Peyer's patch (tissue), 4 donors: ENCODE results near the gene HNF1A. TPM values are rescaled to one million over a fixed set of nuclear protein-coding genes. Genes with fewer than 3 reads are reported as not detected.

ENCODE experiments used
- DNase-seq, 3 donors: peaks; one replicate each; pipeline ENCODE4 v3.0.0-alpha.2; 2017 to 2019
- H3K27ac ChIP-seq, 4 donors: fragments of 200-600 bp; sonication (generic); one replicate each; pipeline ENCODE4 v1.5.1; 2016 to 2019
- H3K27me3 ChIP-seq, 2 donors: fragments of 200-600 bp; sonication (generic); one replicate each; pipeline ENCODE4 v1.5.1; 2019
- H3K36me3 ChIP-seq, 3 donors: fragments of 200-600 bp; sonication (generic); one replicate each; pipeline ENCODE4 v1.5.1; 2016 to 2019
- H3K4me1 ChIP-seq, 4 donors: fragments of 200-600 bp; sonication (generic); one replicate each; pipeline ENCODE4 v1.5.1; 2016 to 2019
- H3K4me3 ChIP-seq, 4 donors: fragments of 200-600 bp; sonication (generic); 1 replicate in 3 of 4; 2 replicates in 1 of 4; pipeline ENCODE4 v1.5.1; 2016 to 2019; ENCODE audit warnings: mild to moderate bottlenecking in 1 of 4
- H3K9me3 ChIP-seq, 4 donors: fragments of 200-600 bp; sonication (generic); one replicate each; pipeline ENCODE4 v1.5.1; 2016 to 2019; ENCODE audit warnings: mild to moderate bottlenecking in 1 of 4
- POLR2A ChIP-seq, 2 donors: fragments of 450-650 bp; IDR thresholded peaks; one replicate each; pipeline ENCODE4 v1.5.1; 2017; ENCODE audit warnings: antibody characterized with exemption in 2 of 2, mild to moderate bottlenecking in 2 of 2, moderate library complexity in 2 of 2
- total RNA-seq, 4 donors: library from RNA; depleted of rRNA; stranded (reverse); fragments of >200 nt; gene quantifications; one replicate each; pipeline ENCODE4 v1.1.0, GENCODE V29; 2016
- TF ChIP-seq, protein P1 (sequence below), 6 experiments: fragments of 450-650 bp in 4 of 6; fragments of 200-600 bp in 2 of 6; sonication (generic) in 1 of 6; IDR thresholded peaks; one replicate each; pipeline ENCODE4 v1.5.1; 2017 to 2019; ENCODE audit warnings: antibody characterized with exemption in 6 of 6, mild to moderate bottlenecking in 3 of 6, moderate library complexity in 1 of 6

Gene HNF1A
- total RNA-seq, 4 donors from 2014 or later = 15.7 to 93.6 (median 57.0) TPM

GRCh38 chr12:120950807-120951206, 27.5 kb upstream of the HNF1A start:
- H3K9me3 ChIP-seq = no peaks in the 10 kb centered on the region
- H3K36me3 ChIP-seq = no peaks in the 10 kb centered on the region
- no peaks in the 10 kb centered on the region for H3K27me3 ChIP-seq
- DNase-seq = no peak
- H3K4me3 ChIP-seq = no peak overlapping the region
- TF ChIP-seq, protein P1, sequence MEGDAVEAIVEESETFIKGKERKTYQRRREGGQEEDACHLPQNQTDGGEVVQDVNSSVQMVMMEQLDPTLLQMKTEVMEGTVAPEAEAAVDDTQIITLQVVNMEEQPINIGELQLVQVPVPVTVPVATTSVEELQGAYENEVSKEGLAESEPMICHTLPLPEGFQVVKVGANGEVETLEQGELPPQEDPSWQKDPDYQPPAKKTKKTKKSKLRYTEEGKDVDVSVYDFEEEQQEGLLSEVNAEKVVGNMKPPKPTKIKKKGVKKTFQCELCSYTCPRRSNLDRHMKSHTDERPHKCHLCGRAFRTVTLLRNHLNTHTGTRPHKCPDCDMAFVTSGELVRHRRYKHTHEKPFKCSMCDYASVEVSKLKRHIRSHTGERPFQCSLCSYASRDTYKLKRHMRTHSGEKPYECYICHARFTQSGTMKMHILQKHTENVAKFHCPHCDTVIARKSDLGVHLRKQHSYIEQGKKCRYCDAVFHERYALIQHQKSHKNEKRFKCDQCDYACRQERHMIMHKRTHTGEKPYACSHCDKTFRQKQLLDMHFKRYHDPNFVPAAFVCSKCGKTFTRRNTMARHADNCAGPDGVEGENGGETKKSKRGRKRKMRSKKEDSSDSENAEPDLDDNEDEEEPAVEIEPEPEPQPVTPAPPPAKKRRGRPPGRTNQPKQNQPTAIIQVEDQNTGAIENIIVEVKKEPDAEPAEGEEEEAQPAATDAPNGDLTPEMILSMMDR (IDR thresholded peaks at IDR 0.05) = no peak
- no peak for TF ChIP-seq POLR2A (IDR thresholded peaks at IDR 0.05)
- H3K27ac ChIP-seq = no peak overlapping the region
- no peaks in the 10 kb centered on the region for H3K4me1 ChIP-seq

GRCh38 chr12:120955232-120955631, 23.1 kb upstream of the HNF1A start:
- Histone ChIP-seq H3K36me3 (no peaks in the 10 kb centered on the region), H3K9me3 (no peaks in the 10 kb centered on the region), H3K27me3 (no peaks in the 10 kb centered on the region), H3K27ac (peak overlapping the region in 1 of 4 donors; percentile 43), H3K4me1 (peaks cover 0 to 25% (median 2%) of the 10 kb centered on the region in 4 donors), H3K4me3 (no peak overlapping the region)
- TF ChIP-seq, protein P1 (IDR thresholded peaks at IDR 0.05) = no peak
- no peak for TF ChIP-seq POLR2A (IDR thresholded peaks at IDR 0.05)
- DNase-seq = peak in 1 of 3 donors; percentile 53

GRCh38 chr12:120956579-120957300, 21.6 kb upstream of the HNF1A start:
- H3K27me3 ChIP-seq = no peaks in the 10 kb centered on the region
- H3K36me3 ChIP-seq = no peaks in the 10 kb centered on the region
- no peak for TF ChIP-seq POLR2A (IDR thresholded peaks at IDR 0.05)
- TF ChIP-seq, protein P1 (IDR thresholded peaks at IDR 0.05) = no peak
- H3K27ac ChIP-seq = peak overlapping the region in 3 of 4 donors; percentile 59 to 90 (median 89)
- H3K4me3 ChIP-seq = no peak overlapping the region
- peak in 2 of 3 donors; percentile 76 to 77 for DNase-seq
- no peaks in the 10 kb centered on the region for H3K9me3 ChIP-seq
- H3K4me1 ChIP-seq = peaks cover 0 to 25% (median 2%) of the 10 kb centered on the region in 4 donors

- H3K36me3 ChIP-seq = no peaks in the 10 kb centered on the region
Observed at GRCh38 chr12:120959111-120959878, 19.0 kb upstream of the HNF1A start.

DNA sequence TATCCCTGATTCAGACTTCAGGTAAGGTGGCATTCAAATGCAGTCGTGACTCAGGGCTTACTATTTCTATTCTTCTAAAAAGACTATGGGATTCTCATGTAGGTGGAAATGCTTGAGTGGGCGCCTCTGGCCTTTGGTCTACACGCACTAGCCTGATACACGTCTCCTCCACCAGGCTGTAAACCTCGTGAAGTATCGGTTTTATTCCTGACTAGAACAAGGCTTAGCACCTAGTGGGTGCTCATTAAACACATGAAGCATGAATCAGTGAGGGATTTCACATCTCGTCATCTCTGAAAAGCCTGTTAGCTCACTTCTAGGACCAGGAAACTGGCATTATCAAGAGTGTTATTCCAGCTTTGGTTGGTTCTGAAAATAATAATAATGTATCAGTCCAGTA, 17.7 kb upstream of the HNF1A start:
- Histone ChIP-seq H3K27ac (peak overlapping the region in 3 of 4 donors; percentile 53 to 90 (median 89)), H3K36me3 (no peaks in the 10 kb centered on the region), H3K4me3 (no peak overlapping the region), H3K27me3 (no peaks in the 10 kb centered on the region), H3K4me1 (peaks cover 0 to 25% (median 5%) of the 10 kb centered on the region in 4 donors), H3K9me3 (no peaks in the 10 kb centered on the region)
- no peak for DNase-seq
- TF ChIP-seq POLR2A (IDR thresholded peaks at IDR 0.05) = no peak
- TF ChIP-seq, protein P1 (IDR thresholded peaks at IDR 0.05) = peak in 1 of 6 experiments; percentile 26

More at GRCh38 chr12:120959111-120959878, 19.0 kb upstream of the HNF1A start:
- Histone ChIP-seq H3K4me3 (peak overlapping the region in 2 of 4 donors; percentile 2 to 3), H3K9me3 (no peaks in the 10 kb centered on the region), H3K4me1 (peaks cover 0 to 25% (median 5%) of the 10 kb centered on the region in 4 donors), H3K27ac (peak overlapping the region in 3 of 4 donors; percentile 72 to 90 (median 89)), H3K27me3 (no peaks in the 10 kb centered on the region)
- no peak for TF ChIP-seq POLR2A (IDR thresholded peaks at IDR 0.05)
- TF ChIP-seq, protein P1 (IDR thresholded peaks at IDR 0.05) = no peak
- peak in 1 of 3 donors; percentile 68 for DNase-seq
